VCaP (cell line): ENCODE data around the gene SPSB1.

Experiments
- H3K27ac ChIP-seq: fragments of 450-650 bp; 2 replicates; pipeline ENCODE4 v1.5.1; 2017
- CTCF ChIP-seq: fragments of 450-650 bp; conservative IDR thresholded peaks from 2 replicates; pipeline ENCODE4 v1.5.1; 2017; ENCODE audit warnings: mild to moderate bottlenecking, moderate library complexity

SPSB1 gene

GRCh38 chr1:9292361-9293240 lies at the start of gene SPSB1:
SPSB1 (plus strand) TSS chr1:9292894; CDS start chr1:9355892, 62,998 bp downstream.
- peak; percentile 15; the same call in 1 of the 2 replicates for TF ChIP-seq CTCF
- H3K27ac ChIP-seq: peak within 1 kb of the TSS; percentile 67

DNA sequence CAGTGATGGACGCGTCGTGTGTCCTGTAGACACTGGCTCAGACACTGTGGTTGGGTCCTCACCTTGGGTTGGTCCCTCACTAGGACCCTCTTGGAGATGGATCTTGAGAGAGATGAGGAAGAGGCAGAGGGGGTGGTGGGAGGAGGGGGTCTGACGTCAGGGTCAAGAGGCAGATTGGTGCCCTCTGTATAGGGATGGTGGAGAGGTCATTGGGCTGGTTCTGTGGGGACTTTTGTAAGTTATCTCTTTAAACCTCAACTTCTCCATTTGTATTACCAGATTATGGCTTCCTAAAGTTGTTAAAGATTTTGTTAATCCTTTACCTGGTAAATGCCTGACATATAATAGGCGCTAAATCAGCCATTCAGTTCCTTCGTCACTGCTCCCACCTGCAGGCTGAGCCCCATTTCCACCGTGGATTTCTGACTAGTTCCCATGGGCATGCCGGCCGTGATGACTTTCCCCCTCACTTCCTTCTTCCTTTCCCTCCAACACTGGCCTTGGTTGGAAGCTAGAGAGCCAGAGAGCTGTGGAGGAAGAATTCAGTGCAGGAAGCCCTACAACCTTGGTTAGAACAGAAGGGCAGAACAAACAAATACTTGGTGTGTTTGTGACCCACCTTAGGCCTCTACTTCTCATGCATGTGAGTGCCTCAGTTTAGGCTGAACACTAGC lies 49.5 kb upstream of the SPSB1 start:
- H3K27ac ChIP-seq: no peak overlapping the region
- TF ChIP-seq CTCF: no peak

DNA sequence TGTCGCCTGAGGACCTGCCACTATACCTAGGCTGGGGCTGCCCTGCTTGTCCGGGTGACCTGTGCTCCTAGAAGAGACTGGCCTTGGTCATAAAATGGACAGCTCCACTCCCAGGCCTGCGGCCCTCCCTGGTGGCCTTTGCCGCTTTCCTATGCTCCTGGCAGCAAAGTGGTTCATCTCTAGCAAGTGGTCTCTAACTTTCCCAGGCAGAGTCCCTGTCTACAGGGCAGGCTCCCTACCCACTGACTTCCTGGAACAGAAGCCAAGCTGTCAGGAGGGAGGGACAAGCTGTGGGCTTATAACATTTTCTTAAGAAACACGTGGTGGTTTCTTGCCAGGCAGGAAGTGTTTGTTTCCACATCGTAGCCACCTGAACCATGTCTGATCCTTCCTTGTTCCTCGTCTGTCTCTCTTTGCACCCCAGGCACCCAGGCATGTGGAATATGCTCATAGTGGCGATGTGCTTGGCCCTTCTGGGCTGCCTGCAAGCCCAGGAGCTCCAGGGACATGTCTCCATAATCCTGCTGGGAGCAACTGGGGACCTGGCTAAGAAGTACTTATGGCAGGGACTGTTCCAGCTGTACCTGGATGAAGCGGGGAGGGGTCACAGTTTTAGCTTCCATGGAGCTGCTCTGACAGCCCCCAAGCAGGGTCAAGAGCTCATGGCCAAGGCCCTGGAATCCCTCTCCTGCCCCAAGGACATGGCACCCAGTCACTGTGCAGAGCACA lies 48.0 kb upstream of the SPSB1 start:
- no peak for TF ChIP-seq CTCF
- H3K27ac ChIP-seq: peak overlapping the region; percentile 34

GRCh38 chr1:9245230-9245619 lies 47.5 kb upstream of the SPSB1 start:
- TF ChIP-seq CTCF: no peak
- H3K27ac ChIP-seq: peak overlapping the region; percentile 34

DNA sequence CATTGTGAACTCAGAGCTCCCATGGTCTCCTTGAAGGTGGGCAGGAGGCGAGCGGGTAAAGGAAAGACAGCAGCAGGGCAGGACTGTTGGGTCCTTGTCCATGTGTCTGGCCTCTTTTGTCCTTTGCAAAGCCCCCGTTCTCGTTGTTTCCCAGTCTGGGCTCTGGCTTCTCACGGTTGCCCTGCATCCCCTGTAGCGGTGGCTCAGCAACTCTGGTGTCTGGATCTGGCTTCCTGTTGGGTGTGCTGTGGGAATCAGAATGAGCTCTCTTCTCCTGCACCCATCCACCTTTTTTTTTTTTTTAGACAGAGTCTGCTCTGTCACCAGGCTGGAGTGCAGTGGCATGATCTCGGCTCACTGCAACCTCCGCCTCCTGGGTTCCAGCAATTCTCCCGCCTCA lies 47.0 kb upstream of the SPSB1 start:
- TF ChIP-seq CTCF: no peak
- H3K27ac ChIP-seq: no peak overlapping the region

DNA sequence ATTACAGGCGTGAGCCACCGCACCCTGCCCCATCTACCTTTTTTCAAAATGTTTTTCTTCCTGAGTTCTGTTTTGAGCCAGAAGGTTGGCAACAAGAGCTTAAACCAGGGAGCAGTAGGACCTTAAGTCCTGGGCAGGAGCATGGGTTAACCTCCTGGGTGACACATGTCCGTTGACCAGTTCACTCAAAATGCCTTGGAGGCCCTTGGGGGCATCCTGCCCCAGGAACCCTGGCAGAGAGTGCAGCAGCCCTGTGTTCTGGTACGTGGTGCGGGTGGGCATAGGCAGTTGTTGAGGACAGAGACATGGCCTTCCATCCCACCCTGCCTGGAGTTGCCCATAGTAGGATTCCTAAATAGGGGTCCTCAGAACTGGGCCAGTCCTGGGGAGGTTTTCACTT lies 46.5 kb upstream of the SPSB1 start:
- no peak overlapping the region for H3K27ac ChIP-seq
- TF ChIP-seq CTCF: no peak
